Measurements from ENCODE around the gene DMBT1. TPM values are rescaled to one million over a fixed set of nuclear protein-coding genes. Genes with fewer than 3 reads are reported as not detected.

Gene DMBT1
- total RNA-seq, 1 experiment from 2014 or later, result 0.62 TPM

GRCh38 chr10:122671355-122671754 lies 110.8 kb downstream of the DMBT1 start:
- no TSS peak for BruUV-seq (replicated peaks)
- Histone ChIP-seq H3K9me3 (ENCODE audit: low read length) (no peaks in the 10 kb centered on the region), H4K20me1 (ENCODE audit: low read length) (no peaks in the 10 kb centered on the region), H3K27ac (ENCODE audit: low read length) (no peak overlapping the region), H3K36me3 (ENCODE audit: low read depth, low read length) (no peaks in the 10 kb centered on the region), H3K4me3 (ENCODE audit: low read length) (no peak overlapping the region), H2AFZ (ENCODE audit: low read length) (no peak overlapping the region), H3K9ac (ENCODE audit: low read length) (no peak overlapping the region), H3K9me2 (replicated peaks; ENCODE audit: low read length) (no peaks in the 10 kb centered on the region), H3K4me2 (ENCODE audit: low read length) (no peak overlapping the region), H3K4me1 (ENCODE audit: insufficient read depth, low read length) (no peaks in the 10 kb centered on the region), H3K79me2 (ENCODE audit: low read length) (no peaks in the 10 kb centered on the region), H3K27me3 (ENCODE audit: low read length) (peaks cover 31% of the 10 kb centered on the region), H3F3A (ENCODE audit: low read length, unreplicated experiment) (no peaks in the 10 kb centered on the region)
- intact Hi-C loops (cut with micrococcal nuclease), result no loop called here
- POLR2A ChIA-PET (ENCODE audit: unreplicated experiment), result no interaction called here
- DNase-seq (no peak), ATAC-seq (no peak)
- CTCF ChIA-PET, result no interaction called here
- no peak for TF ChIP-seq EZH2 (IDR thresholded peaks at IDR 0.05; ENCODE audit: low read length, unreplicated experiment)
- TF ChIP-seq EZH2phosphoT487 (IDR thresholded peaks at IDR 0.05; ENCODE audit: borderline replicate concordance, low read length), result no peak
- TF ChIP-seq, protein P1, sequence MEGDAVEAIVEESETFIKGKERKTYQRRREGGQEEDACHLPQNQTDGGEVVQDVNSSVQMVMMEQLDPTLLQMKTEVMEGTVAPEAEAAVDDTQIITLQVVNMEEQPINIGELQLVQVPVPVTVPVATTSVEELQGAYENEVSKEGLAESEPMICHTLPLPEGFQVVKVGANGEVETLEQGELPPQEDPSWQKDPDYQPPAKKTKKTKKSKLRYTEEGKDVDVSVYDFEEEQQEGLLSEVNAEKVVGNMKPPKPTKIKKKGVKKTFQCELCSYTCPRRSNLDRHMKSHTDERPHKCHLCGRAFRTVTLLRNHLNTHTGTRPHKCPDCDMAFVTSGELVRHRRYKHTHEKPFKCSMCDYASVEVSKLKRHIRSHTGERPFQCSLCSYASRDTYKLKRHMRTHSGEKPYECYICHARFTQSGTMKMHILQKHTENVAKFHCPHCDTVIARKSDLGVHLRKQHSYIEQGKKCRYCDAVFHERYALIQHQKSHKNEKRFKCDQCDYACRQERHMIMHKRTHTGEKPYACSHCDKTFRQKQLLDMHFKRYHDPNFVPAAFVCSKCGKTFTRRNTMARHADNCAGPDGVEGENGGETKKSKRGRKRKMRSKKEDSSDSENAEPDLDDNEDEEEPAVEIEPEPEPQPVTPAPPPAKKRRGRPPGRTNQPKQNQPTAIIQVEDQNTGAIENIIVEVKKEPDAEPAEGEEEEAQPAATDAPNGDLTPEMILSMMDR (conservative IDR thresholded peaks at IDR 0.05; ENCODE audit: low read depth, low read length), result no peak

DNA sequence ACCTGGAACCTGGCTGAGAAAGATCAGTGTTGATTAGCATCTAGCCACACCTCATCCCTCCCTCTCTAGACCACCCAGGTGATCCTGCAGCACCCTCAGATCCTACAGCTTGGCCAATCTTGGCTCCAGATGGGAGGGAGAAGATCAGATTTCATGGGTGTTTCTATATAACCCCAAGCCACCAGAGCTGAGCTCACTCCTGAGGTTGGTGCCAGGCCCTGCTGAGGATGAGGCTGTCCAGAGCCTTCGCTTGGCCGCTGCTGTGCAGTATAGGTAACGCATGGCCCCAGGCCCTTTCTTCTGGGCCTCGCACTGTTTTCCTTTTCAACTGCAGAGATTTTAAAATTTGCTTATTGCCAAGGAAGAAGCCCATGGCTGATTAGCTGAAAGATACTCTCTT lies 112.1 kb downstream of the DMBT1 start:
- Histone ChIP-seq H3K27ac (ENCODE audit: low read length) (no peak overlapping the region), H3K36me3 (ENCODE audit: low read depth, low read length) (no peaks in the 10 kb centered on the region), H3F3A (ENCODE audit: low read length, unreplicated experiment) (no peaks in the 10 kb centered on the region), H3K9ac (ENCODE audit: low read length) (no peak overlapping the region), H3K4me2 (ENCODE audit: low read length) (no peak overlapping the region), H3K4me3 (ENCODE audit: low read length) (no peak overlapping the region), H3K4me1 (ENCODE audit: insufficient read depth, low read length) (no peaks in the 10 kb centered on the region), H3K9me2 (replicated peaks; ENCODE audit: low read length) (no peaks in the 10 kb centered on the region), H4K20me1 (ENCODE audit: low read length) (no peaks in the 10 kb centered on the region), H3K79me2 (ENCODE audit: low read length) (no peaks in the 10 kb centered on the region), H3K27me3 (ENCODE audit: low read length) (peaks cover 22% of the 10 kb centered on the region), H3K9me3 (ENCODE audit: low read length) (no peaks in the 10 kb centered on the region), H2AFZ (ENCODE audit: low read length) (no peak overlapping the region)
- ChIA-PET POLR2A (ENCODE audit: unreplicated experiment) (no interaction called here), CTCF (no interaction called here)
- no peak for ATAC-seq
- BruUV-seq (replicated peaks), result no TSS peak
- intact Hi-C loops (cut with micrococcal nuclease), result no loop called here
- DNase-seq, result no peak
- TF ChIP-seq EZH2phosphoT487 (IDR thresholded peaks at IDR 0.05; ENCODE audit: borderline replicate concordance, low read length) (no peak), EZH2 (IDR thresholded peaks at IDR 0.05; ENCODE audit: low read length, unreplicated experiment) (no peak)
- TF ChIP-seq, protein P1 (conservative IDR thresholded peaks at IDR 0.05; ENCODE audit: low read depth, low read length), result no peak

DNA sequence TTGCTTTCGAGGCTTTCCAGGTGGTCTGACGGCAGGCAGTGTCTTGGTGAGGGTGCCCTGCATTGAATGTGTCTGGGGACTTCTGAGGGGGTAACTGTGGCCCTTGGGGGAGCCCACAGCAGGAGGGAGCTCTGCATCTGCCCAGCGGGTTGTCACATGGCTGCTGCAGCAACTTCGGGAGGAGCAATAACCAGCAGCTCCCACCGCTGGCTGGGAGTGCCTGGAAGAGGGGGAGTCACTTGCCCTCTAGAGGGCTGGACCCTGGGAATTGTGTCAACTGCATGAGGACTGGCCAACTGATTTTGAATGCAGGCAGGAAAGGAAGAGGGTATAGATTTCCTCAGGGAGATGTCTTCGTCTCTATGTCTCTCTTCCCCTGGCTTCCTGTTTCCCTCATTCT lies 112.7 kb downstream of the DMBT1 start:
- ChIA-PET CTCF (no interaction called here), POLR2A (ENCODE audit: unreplicated experiment) (no interaction called here)
- no peaks in the 10 kb centered on the region for H3K4me1 ChIP-seq (ENCODE audit: insufficient read depth, low read length)
- H3K4me3 ChIP-seq (ENCODE audit: low read length), result no peak overlapping the region
- no peaks in the 10 kb centered on the region for H3K79me2 ChIP-seq (ENCODE audit: low read length)
- intact Hi-C loops (cut with micrococcal nuclease), result no loop called here
- H3K36me3 ChIP-seq (ENCODE audit: low read depth, low read length), result no peaks in the 10 kb centered on the region
- H4K20me1 ChIP-seq (ENCODE audit: low read length), result no peaks in the 10 kb centered on the region
- no peak overlapping the region for H3K4me2 ChIP-seq (ENCODE audit: low read length)
- no peaks in the 10 kb centered on the region for H3K9me3 ChIP-seq (ENCODE audit: low read length)
- TF ChIP-seq EZH2phosphoT487 (IDR thresholded peaks at IDR 0.05; ENCODE audit: borderline replicate concordance, low read length) (no peak), EZH2 (IDR thresholded peaks at IDR 0.05; ENCODE audit: low read length, unreplicated experiment) (no peak)
- TF ChIP-seq, protein P1 (conservative IDR thresholded peaks at IDR 0.05; ENCODE audit: low read depth, low read length), result no peak
- no peak overlapping the region for H3K27ac ChIP-seq (ENCODE audit: low read length)
- no peak overlapping the region for H3K9ac ChIP-seq (ENCODE audit: low read length)
- H3K27me3 ChIP-seq (ENCODE audit: low read length), result peaks cover 24% of the 10 kb centered on the region; the same call in 1 of the 2 replicates
- no peak overlapping the region for H2AFZ ChIP-seq (ENCODE audit: low read length)
- DNase-seq (no peak), ATAC-seq (no peak)
- BruUV-seq (replicated peaks), result no TSS peak
- no peaks in the 10 kb centered on the region for H3F3A ChIP-seq (ENCODE audit: low read length, unreplicated experiment)
- no peaks in the 10 kb centered on the region for H3K9me2 ChIP-seq (replicated peaks; ENCODE audit: low read length)

All from PC-3 (cell line).